SU-DHL-6 (cell line): Measurements from ENCODE around the gene TNXB.

ENCODE experiments used
- H2AFZ ChIP-seq: fragments of 200-600 bp; sonication (generic); 2 replicates; pipeline ENCODE4 v1.6.1; 2014; ENCODE audit warnings: low read depth, mild to moderate bottlenecking, moderate library complexity, mixed read lengths, antibody characterized with exemption, low read length; ENCODE audit not compliant: severe bottlenecking
- H3F3A ChIP-seq: fragments of 200-600 bp; shearing (Covaris generic); 2 replicates; pipeline ENCODE4 v1.6.0; 2016; ENCODE audit warnings: antibody characterized with exemption, mild to moderate bottlenecking; ENCODE audit not compliant: insufficient read depth
- H3K27ac ChIP-seq: fragments of 200-600 bp; sonication (generic); 2 replicates; pipeline ENCODE4 v1.5.1; 2016; ENCODE audit warnings: low read depth, mild to moderate bottlenecking, low read length, moderate library complexity, mixed read lengths
- H3K27me3 ChIP-seq: fragments of 200-600 bp; sonication (generic), shearing (Covaris generic); 2 replicates; pipeline ENCODE4 v1.6.0; 2014; ENCODE audit warnings: mild to moderate bottlenecking, low read length
- H3K36me3 ChIP-seq: fragments of 200-600 bp; sonication (generic); 2 replicates; pipeline ENCODE4 v1.6.1; 2014; ENCODE audit warnings: mild to moderate bottlenecking, low read length, mixed read lengths
- H3K4me2 ChIP-seq: fragments of 300-600, 200-600 bp; shearing (Covaris generic), sonication (generic); 2 replicates; pipeline ENCODE4 v1.6.0; 2014; ENCODE audit warnings: low read length, low read depth, mild to moderate bottlenecking; ENCODE audit not compliant: poor library complexity, severe bottlenecking
- H3K4me3 ChIP-seq: fragments of 200-600 bp; sonication (generic); 2 replicates; pipeline ENCODE4 v1.5.1; 2014; ENCODE audit warnings: antibody characterized with exemption, low read length, mild to moderate bottlenecking, mixed read lengths; ENCODE audit not compliant: insufficient read depth, poor library complexity, severe bottlenecking
- H3K79me2 ChIP-seq: fragments of 200-600 bp; sonication (generic); 2 replicates; pipeline ENCODE4 v1.6.1; 2014; ENCODE audit warnings: mild to moderate bottlenecking, low read length, moderate library complexity; ENCODE audit not compliant: insufficient read depth
- H3K9ac ChIP-seq: fragments of 200-600 bp; sonication (generic); 2 replicates; pipeline ENCODE4 v1.7.0; 2014; ENCODE audit warnings: mild to moderate bottlenecking, low read length
- H3K9me2 ChIP-seq: fragments of 200-600 bp; sonication (generic); replicated peaks from 2 replicates; pipeline ENCODE4 v1.6.1; 2014; ENCODE audit warnings: low read length; ENCODE audit not compliant: insufficient read depth
- H3K9me3 ChIP-seq: fragments of 200-600 bp; sonication (generic); 2 replicates; pipeline ENCODE4 v1.6.1; 2014; ENCODE audit warnings: low read length, mixed read lengths; ENCODE audit not compliant: insufficient read depth
- H4K20me1 ChIP-seq: fragments of 200-600 bp; sonication (generic); 2 replicates; pipeline ENCODE4 v1.6.1; 2014; ENCODE audit warnings: low read depth, mild to moderate bottlenecking, antibody characterized with exemption, low read length, moderate library complexity, mixed read lengths
- EZH2phosphoT487 ChIP-seq: fragments of 200-600 bp; sonication (generic), shearing (Covaris generic); conservative IDR thresholded peaks from 2 replicates; pipeline ENCODE4 v1.6.1; 2018; ENCODE audit warnings: mild to moderate bottlenecking, antibody characterized with exemption, low read length, moderate library complexity, mixed read lengths
- TF ChIP-seq, protein P1 (sequence below): fragments of 200-600 bp; sonication (generic); IDR thresholded peaks from one replicate; pipeline ENCODE4 v1.5.1; 2017; ENCODE audit warnings: antibody characterized with exemption, mild to moderate bottlenecking, low read length, moderate library complexity; ENCODE audit not compliant: insufficient read depth, poor library complexity, severe bottlenecking

The TNXB gene

DNA sequence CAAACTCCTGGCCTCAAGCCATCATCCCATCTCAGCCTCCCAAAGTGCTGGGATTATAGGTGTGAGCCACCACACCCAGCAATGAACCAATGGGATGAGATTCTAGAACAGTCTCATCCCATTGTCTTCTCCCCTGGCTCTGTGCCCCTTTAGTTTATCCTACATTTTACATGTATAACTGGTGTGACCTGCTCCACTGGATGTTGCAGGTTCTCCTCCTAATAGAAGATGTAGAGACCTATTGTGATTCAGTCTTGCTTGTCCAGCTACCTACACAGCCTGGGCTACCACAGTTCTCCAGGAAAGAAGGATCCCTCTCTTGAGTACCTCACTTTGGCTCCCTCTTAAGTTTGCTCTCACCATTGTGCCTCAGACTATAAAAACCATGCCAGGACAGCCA, 23.0 kb upstream of the TNXB start:
- no peaks in the 10 kb centered on the region for H4K20me1 ChIP-seq
- no peaks in the 10 kb centered on the region for H3K27me3 ChIP-seq
- TF ChIP-seq, protein P1, sequence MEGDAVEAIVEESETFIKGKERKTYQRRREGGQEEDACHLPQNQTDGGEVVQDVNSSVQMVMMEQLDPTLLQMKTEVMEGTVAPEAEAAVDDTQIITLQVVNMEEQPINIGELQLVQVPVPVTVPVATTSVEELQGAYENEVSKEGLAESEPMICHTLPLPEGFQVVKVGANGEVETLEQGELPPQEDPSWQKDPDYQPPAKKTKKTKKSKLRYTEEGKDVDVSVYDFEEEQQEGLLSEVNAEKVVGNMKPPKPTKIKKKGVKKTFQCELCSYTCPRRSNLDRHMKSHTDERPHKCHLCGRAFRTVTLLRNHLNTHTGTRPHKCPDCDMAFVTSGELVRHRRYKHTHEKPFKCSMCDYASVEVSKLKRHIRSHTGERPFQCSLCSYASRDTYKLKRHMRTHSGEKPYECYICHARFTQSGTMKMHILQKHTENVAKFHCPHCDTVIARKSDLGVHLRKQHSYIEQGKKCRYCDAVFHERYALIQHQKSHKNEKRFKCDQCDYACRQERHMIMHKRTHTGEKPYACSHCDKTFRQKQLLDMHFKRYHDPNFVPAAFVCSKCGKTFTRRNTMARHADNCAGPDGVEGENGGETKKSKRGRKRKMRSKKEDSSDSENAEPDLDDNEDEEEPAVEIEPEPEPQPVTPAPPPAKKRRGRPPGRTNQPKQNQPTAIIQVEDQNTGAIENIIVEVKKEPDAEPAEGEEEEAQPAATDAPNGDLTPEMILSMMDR: no peak
- no peak for TF ChIP-seq EZH2phosphoT487
- peaks cover 9% of the 10 kb centered on the region; the same call in 1 of the 2 replicates for H3F3A ChIP-seq
- H2AFZ ChIP-seq: no peak overlapping the region
- no peak overlapping the region for H3K4me3 ChIP-seq
- no peaks in the 10 kb centered on the region for H3K9me2 ChIP-seq
- H3K4me2 ChIP-seq: no peak overlapping the region
- H3K79me2 ChIP-seq: peaks cover 24% of the 10 kb centered on the region
- no peak overlapping the region for H3K27ac ChIP-seq
- H3K36me3 ChIP-seq: no peaks in the 10 kb centered on the region
- H3K9me3 ChIP-seq: no peaks in the 10 kb centered on the region
- no peak overlapping the region for H3K9ac ChIP-seq

- Histone ChIP-seq H3K4me3 (no peak overlapping the region), H3K36me3 (0 out of 2 replicates have a peak, but pooled peaks cover 2% of the 10 kb centered on the region), H3K27me3 (no peaks in the 10 kb centered on the region), H3K9ac (no peak overlapping the region), H3K27ac (no peak overlapping the region), H4K20me1 (no peaks in the 10 kb centered on the region), H3K79me2 (peaks cover 30% of the 10 kb centered on the region), H2AFZ (no peak overlapping the region), H3K4me2 (no peak overlapping the region), H3K9me2 (no peaks in the 10 kb centered on the region), H3F3A (peaks cover 9% of the 10 kb centered on the region; the same call in 1 of the 2 replicates), H3K9me3 (no peaks in the 10 kb centered on the region)
- TF ChIP-seq, protein P1: no peak
- TF ChIP-seq EZH2phosphoT487: no peak
These were observed 22.4 kb upstream of the TNXB start for GRCh38 chr6:32131439-32131948.

GRCh38 chr6:32129297-32130088, 20.4 kb upstream of the TNXB start:
- H2AFZ ChIP-seq: peak overlapping the region; percentile 90
- no peaks in the 10 kb centered on the region for H3K27me3 ChIP-seq
- H3K4me3 ChIP-seq: peak overlapping the region; percentile 84
- no peak for TF ChIP-seq EZH2phosphoT487
- TF ChIP-seq, protein P1: no peak
- H3K36me3 ChIP-seq: peaks cover 8% of the 10 kb centered on the region; the same call in 1 of the 2 replicates
- H3K27ac ChIP-seq: 0 out of 2 replicates have a peak overlapping the region, but pooled peaks have one; percentile 6
- H3K9ac ChIP-seq: peak overlapping the region; percentile 72
- peaks cover 9% of the 10 kb centered on the region; the same call in 1 of the 2 replicates for H3F3A ChIP-seq
- no peaks in the 10 kb centered on the region for H3K9me2 ChIP-seq
- H3K9me3 ChIP-seq: no peaks in the 10 kb centered on the region
- H4K20me1 ChIP-seq: no peaks in the 10 kb centered on the region
- peaks cover 32% of the 10 kb centered on the region for H3K79me2 ChIP-seq
- peak overlapping the region; percentile 65 for H3K4me2 ChIP-seq
